ENCODE measurements around the gene RPLP2. TPM values are rescaled to one million over a fixed set of nuclear protein-coding genes. Genes with fewer than 3 reads are reported as not detected.

Gene RPLP2
- total and polyA plus RNA-seq, 2 of the 4 experiments (the other 2 are of a cell fraction), result 59.9 to 1,897 TPM

DNA sequence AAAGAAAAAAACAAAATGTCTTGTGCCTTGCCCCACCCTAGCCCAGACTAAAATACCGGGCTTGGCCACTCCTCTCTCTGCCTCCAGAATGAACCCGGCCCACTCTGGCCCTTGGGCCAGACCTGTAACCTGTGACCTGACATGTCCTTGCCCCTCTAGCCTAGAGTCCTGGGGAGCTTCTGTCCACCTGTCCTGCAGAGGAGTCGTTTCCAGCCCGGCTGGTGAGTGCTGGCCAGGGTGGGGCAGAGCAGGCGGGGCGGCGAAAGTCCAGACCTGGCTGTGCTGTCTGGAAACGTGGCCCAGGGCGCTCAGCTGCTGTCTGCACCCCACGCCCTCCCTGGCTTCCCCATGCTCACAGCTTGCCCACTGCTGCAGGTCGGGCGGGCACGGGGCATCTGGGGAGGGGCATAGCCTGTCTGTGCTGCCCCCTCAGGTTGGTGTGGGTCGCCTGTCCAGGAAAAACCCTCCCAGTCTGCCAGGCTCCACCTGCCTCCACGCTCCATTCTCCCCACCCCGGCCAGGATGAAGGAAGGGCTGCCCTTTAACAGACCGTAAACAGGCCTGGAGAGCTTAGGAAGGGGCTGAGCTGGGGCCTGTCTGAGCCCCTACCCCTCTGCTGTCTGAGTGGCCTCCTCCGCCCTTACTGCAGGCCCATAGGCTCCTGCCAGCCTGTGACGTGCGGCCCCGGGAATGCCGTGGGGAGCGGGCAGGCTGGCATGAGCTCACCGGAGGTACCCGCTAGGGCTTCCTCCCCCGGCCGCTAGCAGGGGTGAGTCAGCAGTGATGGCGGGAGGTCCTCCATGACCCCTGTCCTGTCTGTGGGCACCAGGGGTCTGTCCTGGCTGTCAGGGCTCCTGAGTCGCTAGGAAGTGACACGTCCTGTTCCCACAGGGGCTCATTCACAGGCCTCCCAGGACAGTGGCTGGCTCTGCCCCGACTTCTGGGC lies 24.9 kb downstream of the RPLP2 start:
- no TSS peak for BruUV-seq (replicated peaks)
- TF ChIP-seq CEBPB (IDR thresholded peaks at IDR 0.05; ENCODE audit: low read depth, low read length) (no peak), CHD1 (IDR thresholded peaks at IDR 0.05; ENCODE audit: low read depth, low read length) (no peak), MXI1 (IDR thresholded peaks at IDR 0.05; ENCODE audit: borderline replicate concordance, low read depth, low read length) (no peak), SMC3 (IDR thresholded peaks at IDR 0.05; ENCODE audit: low read depth, low read length) (no peak), POLR2A (IDR thresholded peaks at IDR 0.05; ENCODE audit: low read depth, low read length) (no peak), MAZ (IDR thresholded peaks at IDR 0.05; ENCODE audit: borderline replicate concordance, low read depth, low read length) (peak; percentile 79; the same call in 1 of the 2 replicates), CTCF (conservative IDR thresholded peaks at IDR 0.05; ENCODE audit: low read depth, low read length) (no peak), RCOR1 (IDR thresholded peaks at IDR 0.05; ENCODE audit: insufficient replicate concordance, low read length) (no peak), FOS (IDR thresholded peaks at IDR 0.05; ENCODE audit: low read depth, low read length) (peak; percentile 81), RAD21 (IDR thresholded peaks at IDR 0.05; ENCODE audit: low read length) (no peak), RFX5 (IDR thresholded peaks at IDR 0.05; ENCODE audit: low read depth, low read length) (no peak), BHLHE40 (IDR thresholded peaks at IDR 0.05; ENCODE audit: low read depth, low read length) (peak; percentile 41; the same call in 1 of the 2 replicates)
- TF ChIP-seq, protein P1, sequence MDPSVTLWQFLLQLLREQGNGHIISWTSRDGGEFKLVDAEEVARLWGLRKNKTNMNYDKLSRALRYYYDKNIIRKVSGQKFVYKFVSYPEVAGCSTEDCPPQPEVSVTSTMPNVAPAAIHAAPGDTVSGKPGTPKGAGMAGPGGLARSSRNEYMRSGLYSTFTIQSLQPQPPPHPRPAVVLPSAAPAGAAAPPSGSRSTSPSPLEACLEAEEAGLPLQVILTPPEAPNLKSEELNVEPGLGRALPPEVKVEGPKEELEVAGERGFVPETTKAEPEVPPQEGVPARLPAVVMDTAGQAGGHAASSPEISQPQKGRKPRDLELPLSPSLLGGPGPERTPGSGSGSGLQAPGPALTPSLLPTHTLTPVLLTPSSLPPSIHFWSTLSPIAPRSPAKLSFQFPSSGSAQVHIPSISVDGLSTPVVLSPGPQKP (IDR thresholded peaks at IDR 0.05; ENCODE audit: borderline replicate concordance, low read depth, low read length), result no peak

More for the DNA sequence above, 24.9 kb downstream of the RPLP2 start:
- H3K27ac ChIP-seq (ENCODE audit: insufficient read depth, low read length), result peak overlapping the region; percentile 80
- peak overlapping the region; percentile 2 for H4K91ac ChIP-seq (ENCODE audit: insufficient read depth, low read depth, low read length)
- peak overlapping the region; percentile 19; the same call in 1 of the 2 replicates for H3K14ac ChIP-seq (replicated peaks; ENCODE audit: low read depth, low read length)
- dilution Hi-C loops (cut with HindIII; ENCODE audit: low sequenced_read_pairs, unreplicated experiment) (no loop called here), in situ Hi-C loops (cut with MboI; ENCODE audit: low sequenced_read_pairs) (no loop called here), intact Hi-C loops (cut with micrococcal nuclease) (no loop called here)
- peak overlapping the region in 1 of 2 experiments; percentile 65; a peak in 2 of 4 replicates for H4K8ac ChIP-seq (ENCODE audit: low read depth in 2 of 2, low read length in 2 of 2)
- H3K9me1 ChIP-seq (ENCODE audit: insufficient read depth, low read length), result peaks cover 21% of the 10 kb centered on the region
- H3K4me3 ChIP-seq (ENCODE audit: insufficient read depth, low read depth, low read length), result peak overlapping the region; percentile 16
- POLR2A ChIA-PET (ENCODE audit: unreplicated experiment), result interaction anchor here (0.6 to 1.9 kb wide), 5 partner anchors 8 to 16 kb away, joined by 3 to 6 read pairs (median 4); partner anchors contain the start of genes PNPLA2 and TSPAN4
- peak overlapping the region; percentile 83 for H3K4me2 ChIP-seq (ENCODE audit: low read depth, low read length)
- no peak overlapping the region; the same call in 1 of the 2 replicates for H3K18ac ChIP-seq (ENCODE audit: low read depth, low read length)
- H2AK5ac ChIP-seq (ENCODE audit: low read depth, low read length), result peak overlapping the region; percentile 88
- peak overlapping the region; percentile 67; the same call in 1 of the 2 replicates for H4K5ac ChIP-seq (ENCODE audit: low read depth, low read length)
- H4K20me1 ChIP-seq (ENCODE audit: insufficient read depth, low read length), result peaks cover 71% of the 10 kb centered on the region
- H2BK15ac ChIP-seq (ENCODE audit: low read depth, low read length), result no peak overlapping the region
- no peak overlapping the region for H3K56ac ChIP-seq (ENCODE audit: extremely low read depth, insufficient read depth, low read length)
- peak overlapping the region; percentile 37; the same call in 1 of the 2 replicates for H2BK120ac ChIP-seq (ENCODE audit: low read depth, low read length)
- 68% methylated on average over 10 of the region's 31 CpGs; no CpG with 5 or more reads in 1 of the 2 experiments for WGBS, 2 experiments (ENCODE audit: extremely low coverage in 2 of 2, insufficient read length in 1 of 2)
- peak overlapping the region; percentile 31; the same call in 1 of the 2 replicates for H3K9ac ChIP-seq (ENCODE audit: low read depth, low read length)
- ATAC-seq (ENCODE audit: low read depth) (peak; percentile 27), DNase-seq (peak; percentile 69)
- H3K4me1 ChIP-seq (ENCODE audit: control insufficient read depth, insufficient read depth, low read length), result peaks cover 34% of the 10 kb centered on the region
- H2BK20ac ChIP-seq (ENCODE audit: low read depth, low read length), result peak overlapping the region; percentile 25; the same call in 1 of the 2 replicates
- H3K79me1 ChIP-seq (ENCODE audit: low read depth in 1 of 2, low read length in 2 of 2), result peaks cover 19 to 65% of the 10 kb centered on the region in 2 experiments
- no peak overlapping the region for H2AFZ ChIP-seq (replicated peaks; ENCODE audit: low read length, poor library complexity)
- H3K23ac ChIP-seq (ENCODE audit: low read depth, low read length), result peak overlapping the region; percentile 2; the same call in 1 of the 2 replicates
- H2AK9ac ChIP-seq (replicated peaks; ENCODE audit: low read depth, low read length, poor library complexity), result peak overlapping the region; percentile 10
- H3K36me3 ChIP-seq (ENCODE audit: control insufficient read depth, insufficient read depth, low read length), result peaks cover 35% of the 10 kb centered on the region
- no peaks in the 10 kb centered on the region for H3K27me3 ChIP-seq (ENCODE audit: control insufficient read depth, insufficient read depth, low read length)
- H3K9me3 ChIP-seq (ENCODE audit: control insufficient read depth, insufficient read depth, low read length), result no peaks in the 10 kb centered on the region
- CTCF ChIA-PET, result interaction anchor here (0.8 kb wide), 2 partner anchors 8 to 37 kb away, joined by 3 read pairs; partner anchors contain the start of gene TSPAN4
- peak overlapping the region; percentile 90 for H3K4ac ChIP-seq (ENCODE audit: low read depth, low read length)
- peak overlapping the region; percentile 93 for H2BK5ac ChIP-seq (ENCODE audit: low read depth, low read length, poor library complexity, severe bottlenecking)
